ENCODE data around the gene CCNQ.

DNA sequence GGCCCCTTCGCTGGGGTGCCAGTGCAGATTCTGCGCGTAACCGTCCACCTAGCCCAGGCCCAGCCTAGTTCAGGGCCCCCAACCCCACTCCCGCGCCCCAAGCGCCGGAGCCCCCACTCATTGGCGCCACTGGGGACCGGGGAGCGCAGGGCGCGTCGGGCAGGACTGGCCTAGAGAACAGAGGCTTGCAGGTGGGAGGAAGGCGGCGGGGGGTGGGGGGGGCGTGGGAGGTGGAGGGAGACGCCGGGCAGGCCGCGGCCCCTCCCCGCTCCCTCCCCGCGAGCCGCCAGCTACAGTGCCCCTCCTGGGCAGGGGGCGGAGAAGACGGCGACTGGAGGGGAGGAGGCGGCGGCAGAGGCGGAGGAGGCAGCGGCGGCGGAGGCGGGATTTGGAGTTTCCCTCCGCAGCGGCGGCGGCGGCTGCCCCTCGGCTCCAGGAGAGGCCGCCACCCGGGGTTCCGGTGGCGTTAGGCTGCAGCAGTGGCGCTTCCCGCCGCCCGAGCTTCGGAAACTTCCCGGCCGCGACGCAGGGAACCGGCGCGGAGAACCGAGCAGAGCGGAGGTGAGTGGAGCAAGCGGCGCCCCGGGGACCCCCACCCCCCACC, 43.2 kb upstream of the CCNQ start:
- TF ChIP-seq, protein P1, sequence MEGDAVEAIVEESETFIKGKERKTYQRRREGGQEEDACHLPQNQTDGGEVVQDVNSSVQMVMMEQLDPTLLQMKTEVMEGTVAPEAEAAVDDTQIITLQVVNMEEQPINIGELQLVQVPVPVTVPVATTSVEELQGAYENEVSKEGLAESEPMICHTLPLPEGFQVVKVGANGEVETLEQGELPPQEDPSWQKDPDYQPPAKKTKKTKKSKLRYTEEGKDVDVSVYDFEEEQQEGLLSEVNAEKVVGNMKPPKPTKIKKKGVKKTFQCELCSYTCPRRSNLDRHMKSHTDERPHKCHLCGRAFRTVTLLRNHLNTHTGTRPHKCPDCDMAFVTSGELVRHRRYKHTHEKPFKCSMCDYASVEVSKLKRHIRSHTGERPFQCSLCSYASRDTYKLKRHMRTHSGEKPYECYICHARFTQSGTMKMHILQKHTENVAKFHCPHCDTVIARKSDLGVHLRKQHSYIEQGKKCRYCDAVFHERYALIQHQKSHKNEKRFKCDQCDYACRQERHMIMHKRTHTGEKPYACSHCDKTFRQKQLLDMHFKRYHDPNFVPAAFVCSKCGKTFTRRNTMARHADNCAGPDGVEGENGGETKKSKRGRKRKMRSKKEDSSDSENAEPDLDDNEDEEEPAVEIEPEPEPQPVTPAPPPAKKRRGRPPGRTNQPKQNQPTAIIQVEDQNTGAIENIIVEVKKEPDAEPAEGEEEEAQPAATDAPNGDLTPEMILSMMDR (IDR thresholded peaks at IDR 0.05; ENCODE audit: insufficient read depth, low read length) = no peak
- TF ChIP-seq, protein P2, sequence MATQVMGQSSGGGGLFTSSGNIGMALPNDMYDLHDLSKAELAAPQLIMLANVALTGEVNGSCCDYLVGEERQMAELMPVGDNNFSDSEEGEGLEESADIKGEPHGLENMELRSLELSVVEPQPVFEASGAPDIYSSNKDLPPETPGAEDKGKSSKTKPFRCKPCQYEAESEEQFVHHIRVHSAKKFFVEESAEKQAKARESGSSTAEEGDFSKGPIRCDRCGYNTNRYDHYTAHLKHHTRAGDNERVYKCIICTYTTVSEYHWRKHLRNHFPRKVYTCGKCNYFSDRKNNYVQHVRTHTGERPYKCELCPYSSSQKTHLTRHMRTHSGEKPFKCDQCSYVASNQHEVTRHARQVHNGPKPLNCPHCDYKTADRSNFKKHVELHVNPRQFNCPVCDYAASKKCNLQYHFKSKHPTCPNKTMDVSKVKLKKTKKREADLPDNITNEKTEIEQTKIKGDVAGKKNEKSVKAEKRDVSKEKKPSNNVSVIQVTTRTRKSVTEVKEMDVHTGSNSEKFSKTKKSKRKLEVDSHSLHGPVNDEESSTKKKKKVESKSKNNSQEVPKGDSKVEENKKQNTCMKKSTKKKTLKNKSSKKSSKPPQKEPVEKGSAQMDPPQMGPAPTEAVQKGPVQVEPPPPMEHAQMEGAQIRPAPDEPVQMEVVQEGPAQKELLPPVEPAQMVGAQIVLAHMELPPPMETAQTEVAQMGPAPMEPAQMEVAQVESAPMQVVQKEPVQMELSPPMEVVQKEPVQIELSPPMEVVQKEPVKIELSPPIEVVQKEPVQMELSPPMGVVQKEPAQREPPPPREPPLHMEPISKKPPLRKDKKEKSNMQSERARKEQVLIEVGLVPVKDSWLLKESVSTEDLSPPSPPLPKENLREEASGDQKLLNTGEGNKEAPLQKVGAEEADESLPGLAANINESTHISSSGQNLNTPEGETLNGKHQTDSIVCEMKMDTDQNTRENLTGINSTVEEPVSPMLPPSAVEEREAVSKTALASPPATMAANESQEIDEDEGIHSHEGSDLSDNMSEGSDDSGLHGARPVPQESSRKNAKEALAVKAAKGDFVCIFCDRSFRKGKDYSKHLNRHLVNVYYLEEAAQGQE (IDR thresholded peaks at IDR 0.05; ENCODE audit: insufficient replicate concordance, low read depth) = no peak
- TF ChIP-seq POLR2AphosphoS5 (IDR thresholded peaks at IDR 0.05; ENCODE audit: low read depth) (no peak), GABPA (IDR thresholded peaks at IDR 0.05; ENCODE audit: low read depth) (no peak), SPI1 (IDR thresholded peaks at IDR 0.05; ENCODE audit: borderline replicate concordance, low read depth) (no peak)
